GM19099 (cell line): ENCODE data around the gene LCK.

Experiments used
- POLR2A ChIP-seq: IDR thresholded peaks from 3 replicates; pipeline ENCODE4 v1.6.1; 2011; ENCODE audit warnings: low read depth; ENCODE audit not compliant: insufficient read length; ENCODE audit errors: extremely low read depth

Gene LCK

DNA sequence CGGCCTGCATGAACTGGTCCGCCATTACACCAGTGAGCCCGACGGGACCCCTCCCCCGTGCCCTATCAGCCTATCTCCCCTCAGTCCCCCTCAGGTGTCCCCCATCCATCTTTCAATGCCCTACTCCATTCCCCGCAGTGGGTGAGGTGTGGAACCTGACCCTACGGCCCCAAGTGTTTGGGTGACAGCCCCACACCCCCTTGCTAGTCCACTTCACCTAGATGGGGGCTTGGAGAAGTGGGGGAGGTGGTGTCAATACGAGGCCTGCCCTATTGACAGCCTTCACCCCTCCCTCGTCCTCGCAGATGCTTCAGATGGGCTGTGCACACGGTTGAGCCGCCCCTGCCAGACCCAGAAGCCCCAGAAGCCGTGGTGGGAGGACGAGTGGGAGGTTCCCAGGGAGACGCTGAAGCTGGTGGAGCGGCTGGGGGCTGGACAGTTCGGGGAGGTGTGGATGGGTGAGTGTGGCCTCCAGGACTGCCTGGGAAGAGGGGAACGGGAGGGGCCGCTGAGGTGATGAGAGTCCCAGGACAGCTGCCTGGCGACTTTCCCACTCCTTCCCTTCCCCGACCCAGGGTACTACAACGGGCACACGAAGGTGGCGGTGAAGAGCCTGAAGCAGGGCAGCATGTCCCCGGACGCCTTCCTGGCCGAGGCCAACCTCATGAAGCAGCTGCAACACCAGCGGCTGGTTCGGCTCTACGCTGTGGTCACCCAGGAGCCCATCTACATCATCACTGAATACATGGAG lies 25.1 kb downstream of the LCK start:
- TF ChIP-seq POLR2A = no peak

DNA sequence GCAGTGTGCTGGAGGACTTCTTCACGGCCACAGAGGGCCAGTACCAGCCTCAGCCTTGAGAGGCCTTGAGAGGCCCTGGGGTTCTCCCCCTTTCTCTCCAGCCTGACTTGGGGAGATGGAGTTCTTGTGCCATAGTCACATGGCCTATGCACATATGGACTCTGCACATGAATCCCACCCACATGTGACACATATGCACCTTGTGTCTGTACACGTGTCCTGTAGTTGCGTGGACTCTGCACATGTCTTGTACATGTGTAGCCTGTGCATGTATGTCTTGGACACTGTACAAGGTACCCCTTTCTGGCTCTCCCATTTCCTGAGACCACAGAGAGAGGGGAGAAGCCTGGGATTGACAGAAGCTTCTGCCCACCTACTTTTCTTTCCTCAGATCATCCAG lies 34.6 kb downstream of the LCK start:
- no peak for TF ChIP-seq POLR2A

DNA sequence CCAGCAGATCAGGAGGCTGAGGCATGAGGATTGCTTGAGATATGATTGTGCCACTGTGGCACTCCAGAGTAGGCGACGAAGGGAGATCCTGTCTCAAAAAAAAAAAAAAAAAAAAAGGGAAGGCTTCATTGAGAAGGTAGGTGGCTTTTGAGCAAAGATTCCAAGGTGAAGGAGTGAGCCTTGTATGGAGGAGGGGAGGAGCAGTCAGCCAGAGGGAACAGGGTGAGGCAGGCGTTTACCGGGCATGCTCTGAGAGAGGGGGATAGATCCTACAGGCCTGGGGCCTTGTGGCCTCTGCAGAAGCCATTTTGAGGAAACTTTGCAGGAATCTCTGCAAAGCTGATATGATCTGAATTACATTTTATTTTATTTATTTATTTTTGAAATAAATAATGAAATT lies 35.7 kb downstream of the LCK start:
- no peak for TF ChIP-seq POLR2A

DNA sequence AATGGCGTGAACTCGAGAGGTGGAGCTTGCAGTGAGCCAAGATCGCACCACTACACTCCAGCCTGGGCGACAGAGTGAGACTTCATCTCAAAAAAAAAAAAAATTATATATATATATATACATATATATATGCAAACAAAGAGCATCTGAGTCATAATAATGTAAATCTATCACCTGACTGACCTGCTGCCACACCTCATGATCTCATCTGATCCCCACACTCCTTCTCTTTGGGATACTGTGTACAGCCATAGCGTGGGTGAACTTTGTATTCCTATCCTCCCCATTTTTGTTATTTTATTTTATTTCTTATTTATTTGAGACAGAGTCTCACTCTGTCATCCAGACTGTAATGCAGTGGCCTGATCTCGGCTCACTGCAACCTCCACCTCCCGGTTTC lies 38.2 kb downstream of the LCK start:
- no peak for TF ChIP-seq POLR2A

DNA sequence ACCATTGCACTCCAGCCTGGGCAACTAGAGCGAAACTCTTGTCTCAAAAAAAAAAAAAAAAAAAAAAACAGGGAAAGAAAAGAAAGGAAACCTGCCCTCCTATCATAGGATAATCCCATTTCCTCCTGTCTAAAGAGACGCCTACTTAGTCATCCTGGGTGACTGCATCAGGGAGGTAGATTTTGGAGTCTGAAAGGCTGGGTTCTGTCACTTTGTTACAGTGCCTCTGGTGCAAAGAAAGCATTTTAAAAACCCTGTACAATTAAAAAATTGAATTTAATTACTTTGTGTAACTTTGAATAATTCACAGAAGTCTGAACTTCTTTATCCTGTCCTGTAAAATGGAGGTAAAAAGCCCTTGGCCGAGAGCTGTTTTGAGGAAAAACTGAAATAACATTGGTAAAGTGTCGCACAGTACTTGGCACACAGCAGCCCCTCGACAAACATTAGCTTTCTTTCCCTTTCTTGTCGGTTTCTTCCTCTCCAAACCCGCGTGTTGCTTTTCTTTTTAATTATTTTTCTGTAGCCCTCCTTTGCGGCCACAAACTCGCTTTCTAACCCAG lies 40.2 kb downstream of the LCK start:
- TF ChIP-seq POLR2A = no peak

DNA sequence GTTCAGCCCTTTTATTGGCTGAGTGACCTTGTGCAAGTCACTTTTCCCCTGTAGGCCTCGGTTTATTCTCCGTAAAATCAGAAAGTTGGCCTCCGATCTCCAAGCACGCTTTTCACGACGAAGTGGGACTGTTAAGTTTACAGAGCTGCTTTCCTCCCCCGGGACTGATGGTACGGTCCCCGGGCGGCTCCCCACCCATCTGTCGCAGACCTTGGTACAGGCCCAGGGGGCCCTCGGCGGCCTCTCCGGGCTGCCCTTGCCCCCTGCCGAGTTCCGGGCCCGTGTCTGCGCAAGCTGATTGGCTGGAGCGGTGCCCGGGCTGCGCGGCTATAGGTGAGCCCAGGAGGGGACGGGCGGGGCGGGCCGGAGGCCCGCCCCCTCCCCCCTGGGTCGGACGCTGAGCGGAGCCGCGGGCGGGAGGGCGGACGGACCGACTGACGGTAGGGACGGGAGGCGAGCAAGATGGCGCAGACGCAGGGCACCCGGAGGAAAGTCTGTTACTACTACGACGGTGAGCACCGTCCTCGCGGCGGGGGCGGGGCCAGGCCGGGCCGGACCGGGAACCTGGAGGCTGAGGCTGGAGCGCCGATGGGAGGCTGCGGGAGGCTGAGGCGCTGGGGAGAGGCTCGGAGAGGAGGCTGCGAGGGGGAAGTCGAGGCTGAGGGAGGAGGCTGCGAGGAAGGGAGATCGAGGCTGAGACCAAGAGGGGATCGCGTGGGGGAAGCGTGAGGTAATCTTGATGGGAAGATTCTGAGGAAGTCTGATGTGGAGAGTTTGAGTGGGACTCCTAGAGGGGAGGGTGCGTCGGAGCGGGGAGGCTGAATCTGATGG lies 40.9 kb downstream of the LCK start, which contains the start of gene HDAC1:
Gene HDAC1 (plus strand): TSS at position 376 of the 831 bp plus-strand sequence. CDS start 87 bp downstream, at position 463.
- peak; percentile 84 for TF ChIP-seq POLR2A

DNA sequence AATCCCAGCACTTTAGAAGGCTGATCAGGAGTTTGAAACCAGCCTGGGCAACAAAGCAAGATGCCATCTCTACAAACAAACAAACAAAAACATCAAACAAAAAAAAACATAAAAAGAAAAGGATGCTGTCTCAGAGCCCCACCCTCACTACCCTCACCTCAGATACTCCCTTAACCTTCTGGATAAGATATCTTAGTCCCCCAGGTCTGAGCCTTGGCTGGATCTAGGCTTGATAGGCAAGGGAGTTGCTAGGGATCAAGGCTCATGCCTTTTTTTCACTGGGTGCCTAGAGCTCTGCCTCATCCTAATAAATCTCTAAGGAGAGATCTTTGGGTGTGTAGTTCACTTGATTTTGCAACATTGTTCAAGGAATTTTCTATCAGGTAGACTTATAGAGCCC lies 48.3 kb downstream of the LCK start:
- TF ChIP-seq POLR2A = no peak

DNA sequence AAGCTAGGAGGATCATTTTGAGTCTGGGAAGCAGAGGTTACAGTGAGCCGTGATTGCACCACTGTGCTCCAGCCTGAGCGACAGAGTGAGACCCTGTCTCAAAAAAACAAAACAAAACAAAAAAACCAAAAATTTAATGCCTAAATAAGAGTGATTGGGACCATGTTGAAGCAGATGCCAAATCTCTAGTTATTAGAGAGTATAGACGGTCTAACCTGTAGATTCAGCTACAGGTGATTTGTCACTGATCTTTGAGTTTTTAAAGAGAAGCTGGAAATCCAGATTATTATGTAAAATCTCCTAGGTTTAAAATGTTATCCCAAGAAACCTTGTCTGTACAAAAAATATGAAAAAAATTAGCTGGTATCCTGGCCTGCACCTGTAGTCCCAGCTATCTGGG lies 52.3 kb downstream of the LCK start:
- no peak for TF ChIP-seq POLR2A

DNA sequence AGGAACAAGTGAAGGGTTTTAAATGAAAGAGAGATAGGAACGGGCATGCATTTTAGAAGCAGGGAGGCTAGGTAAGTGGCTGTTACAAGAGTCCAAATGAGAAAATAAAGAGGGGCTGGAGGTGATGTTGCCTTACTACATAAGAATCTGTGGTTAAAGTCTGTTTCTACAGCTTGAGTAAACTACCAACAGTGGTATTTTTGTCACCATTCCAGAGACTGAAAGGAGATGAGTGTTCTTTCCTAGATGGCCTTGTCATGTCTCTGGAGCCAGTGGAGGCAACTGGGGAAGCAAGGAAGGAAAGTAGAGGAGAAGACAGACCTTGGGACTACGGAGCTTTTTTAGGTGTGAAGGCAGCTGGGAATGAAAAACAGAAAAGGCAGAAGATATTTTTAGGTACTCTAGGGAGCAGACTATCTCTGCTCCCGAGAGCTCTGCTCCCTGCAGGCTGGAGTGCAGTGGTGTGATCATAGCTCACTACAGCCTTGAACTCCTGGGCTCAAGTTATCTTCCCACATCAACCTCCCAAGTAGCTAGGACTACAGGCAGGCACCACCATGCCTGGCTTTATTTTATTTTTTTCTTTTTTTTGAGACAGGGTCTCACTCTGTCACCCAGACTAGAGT lies 53.0 kb downstream of the LCK start:
- no peak for TF ChIP-seq POLR2A

DNA sequence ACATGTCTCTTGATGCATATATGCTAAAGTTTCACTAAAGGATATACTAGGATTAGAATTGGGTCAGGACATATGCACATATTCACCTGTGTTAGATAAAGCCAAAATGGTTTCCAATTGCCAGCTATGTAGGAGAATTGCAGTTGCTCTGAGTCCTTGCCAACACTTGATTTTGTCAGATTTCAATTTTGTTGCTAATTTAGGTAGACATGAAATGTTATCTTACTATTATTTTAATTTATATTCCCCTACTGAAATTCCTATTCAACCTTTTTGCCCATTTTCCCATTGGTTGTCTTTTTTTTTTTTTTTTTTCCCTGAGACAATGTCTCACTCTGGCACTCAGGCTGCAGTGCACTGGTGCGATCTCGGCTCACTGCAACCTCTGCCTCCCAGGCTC lies 54.2 kb downstream of the LCK start:
- no peak for TF ChIP-seq POLR2A

DNA sequence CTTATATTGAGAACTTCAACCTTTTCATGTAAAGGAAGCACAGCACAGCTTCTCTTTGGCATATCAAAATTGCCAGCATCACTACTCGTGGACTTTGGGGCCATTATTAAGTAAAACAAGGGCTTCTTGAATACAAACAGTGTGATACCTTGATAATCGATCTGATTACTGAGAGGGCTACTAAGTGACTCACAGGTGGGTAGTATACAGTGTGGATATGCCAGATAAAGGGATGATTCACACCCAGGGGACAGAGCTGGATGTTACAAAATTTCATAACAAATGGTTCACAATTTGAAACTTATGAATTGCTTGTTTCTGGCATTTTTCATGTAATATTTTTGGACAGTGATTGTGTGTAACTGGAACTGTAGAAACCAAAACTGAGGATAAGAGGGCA lies 56.3 kb downstream of the LCK start:
- no peak for TF ChIP-seq POLR2A

DNA sequence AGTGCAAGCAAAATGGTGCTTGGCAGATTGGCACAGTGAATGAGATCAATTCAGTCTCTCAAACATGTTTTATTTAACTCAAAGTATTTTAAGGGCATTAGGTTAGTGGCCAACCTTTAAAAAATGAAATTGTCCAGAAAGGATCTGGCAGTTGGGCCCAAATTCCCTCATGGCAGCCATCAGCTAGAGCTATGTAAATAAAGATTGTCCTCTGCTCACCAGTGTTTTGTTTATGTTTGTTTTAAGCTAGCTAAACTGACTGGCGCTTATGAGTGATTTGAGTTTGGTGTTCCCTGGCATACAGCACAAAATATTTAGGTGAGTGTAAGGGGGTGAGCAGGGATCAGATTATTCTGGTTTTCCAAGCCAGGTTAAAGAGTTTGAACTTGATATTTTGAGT lies 58.9 kb downstream of the LCK start:
- no peak for TF ChIP-seq POLR2A

DNA sequence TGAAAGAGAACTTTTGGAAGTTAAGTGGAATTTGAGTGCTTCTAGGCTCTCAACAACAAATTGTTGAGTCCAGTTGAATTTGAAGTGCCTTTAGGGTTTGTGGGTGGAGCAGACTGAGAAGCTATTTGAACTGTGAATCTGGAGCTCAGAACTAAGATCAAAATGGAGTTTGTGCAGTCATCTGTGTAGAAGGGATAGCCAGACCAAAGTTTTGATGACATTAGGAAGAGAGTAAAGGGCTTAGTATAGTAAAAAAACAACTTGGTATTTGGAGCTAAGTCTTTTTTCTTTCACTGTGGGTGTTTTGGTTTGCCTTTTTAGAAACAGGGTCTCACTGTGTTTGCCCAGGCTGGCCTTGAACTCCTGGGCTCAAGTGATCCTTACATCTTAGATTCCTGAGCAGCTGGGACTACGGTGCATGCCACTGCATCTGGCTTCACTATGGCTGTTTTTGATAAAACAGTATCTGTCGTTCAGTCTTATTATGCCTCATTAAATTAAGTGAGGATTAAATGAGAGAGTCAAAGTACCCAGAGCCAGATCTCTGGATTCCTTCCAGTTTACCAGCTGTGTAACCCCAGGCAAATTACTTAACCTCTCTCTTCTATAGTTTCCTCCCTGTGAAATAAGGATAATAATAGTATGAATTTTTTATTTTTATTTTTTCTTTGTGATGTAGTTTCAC lies 60.8 kb downstream of the LCK start:
- TF ChIP-seq POLR2A = no peak

DNA sequence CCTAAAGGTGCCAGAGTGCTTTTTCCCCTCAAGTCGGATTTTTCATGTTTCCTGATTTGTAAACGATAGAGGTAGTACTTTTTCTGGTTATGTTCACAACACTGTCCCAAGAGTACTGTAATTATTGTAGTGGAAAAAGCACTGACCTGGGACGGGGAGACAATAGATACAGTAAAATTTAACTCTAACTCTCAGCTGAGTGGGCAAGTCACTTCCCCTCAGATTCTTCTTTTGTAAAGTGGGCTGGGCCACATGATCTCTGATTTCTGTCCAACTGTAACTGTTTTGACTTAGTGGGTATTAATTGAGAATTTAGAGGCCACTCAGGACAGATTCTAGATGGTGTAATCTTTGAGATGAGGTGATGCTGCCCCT lies 65.8 kb downstream of the LCK start:
- TF ChIP-seq POLR2A = no peak
